SK-N-MC (cell line): ENCODE data around the gene GCH1.

Source experiments
- EZH2 ChIP-seq: fragments of 200-600 bp; sonication (generic); IDR thresholded peaks from one replicate; pipeline ENCODE4 v1.6.1; 2017; ENCODE audit warnings: antibody characterized with exemption
- POLR2AphosphoS5 ChIP-seq: IDR thresholded peaks from 2 replicates; pipeline ENCODE4 v1.6.1; 2012; ENCODE audit warnings: mild to moderate bottlenecking, low read depth, low read length, borderline replicate concordance

DNA sequence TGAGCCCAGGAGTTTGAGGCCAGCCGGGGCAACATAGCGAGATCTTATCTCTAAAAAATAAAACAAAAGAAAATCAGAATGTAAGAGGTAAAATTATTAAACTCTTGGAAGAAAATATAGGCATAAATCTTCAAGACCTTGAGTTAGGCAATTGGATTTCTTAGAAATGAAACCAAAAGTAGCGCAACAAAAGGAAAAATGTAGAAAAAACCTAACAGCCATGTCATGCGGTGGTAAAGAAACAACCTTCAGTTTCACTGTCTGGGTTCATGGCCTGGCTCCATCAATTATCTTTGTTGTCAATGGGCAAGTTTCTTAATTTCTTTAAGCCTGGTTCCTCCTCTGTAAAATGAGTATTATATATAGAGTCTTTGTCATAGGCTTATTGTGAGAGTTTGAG lies 5.6 kb upstream of the GCH1 start:
- TF ChIP-seq EZH2 (no peak), POLR2AphosphoS5 (no peak)
